K562 (cell line): ENCODE results near the gene MMEL1. TPM values are rescaled to one million over a fixed set of nuclear protein-coding genes. Genes with fewer than 3 reads are reported as not detected.

Source experiments
- ATAC-seq: fragments of 200-7000 bp; cut with Tn5 transposase; 3 replicates; pipeline ENCODE4 v1.9.1; 2020; ENCODE audit warnings: moderate library complexity
- BruUV-seq: library from RNA; stranded (reverse); fragments of 400-500 nt; replicated peaks from 2 replicates; lab custom pipeline; 2021; lab: Mats Ljungman, UMichigan
- CTCF ChIA-PET: fragments of 300-600 bp; formaldehyde crosslinking; extraction: SDS; loops from one replicate; lab custom pipeline; 2021; ENCODE audit warnings: low intra/inter-chr PET ratio; lab: Yijun Ruan, JAX
- POLR2A ChIA-PET: fragments of 300-600, 350-650 bp; sonication (Branson Sonifier 250); formaldehyde crosslinking; extraction: SDS; loops from one replicate; lab custom pipeline; 2021; ENCODE audit warnings: antibody characterized with exemption, inconsistent platforms; lab: Yijun Ruan, JAX
- DNase-seq, 4 experiments: peaks; one replicate each; pipeline versions ENCODE4 v3.0.0 to v3.0.0-alpha.2; 2011 to 2018; ENCODE audit warnings: low spot score in 3 of 4, mixed read lengths in 3 of 4; ENCODE audit errors: extremely low read depth in 1 of 4
- FAIRE-seq: peaks from 2 replicates; lab custom pipeline; 2011; peaks lifted over from hg19 to GRCh38; lab: Jason Lieb, UNC
- H2AFZ ChIP-seq: 2 replicates; pipeline ENCODE4 v1.6.0; 2011; ENCODE audit warnings: low read depth, low read length, control low read depth, inconsistent platforms
- H3K27ac ChIP-seq: fragments of 200-600 bp; 3 replicates; pipeline ENCODE4 v1.8.0; 2011; ENCODE audit warnings: low read depth, mild to moderate bottlenecking, control low read depth, inconsistent platforms, low read length, moderate library complexity, mixed read lengths; ENCODE audit errors: extremely low read depth
- H3K27me3 ChIP-seq, 2 experiments: fragments of 300-600 bp in 1 of 2; 2 replicates in 1 of 2; 3 replicates in 1 of 2; pipeline versions ENCODE4 v1.6.0 to v1.8.0; 2011; ENCODE audit warnings: inconsistent platforms in 2 of 2, low read length in 2 of 2, mild to moderate bottlenecking in 1 of 2, mixed read lengths in 1 of 2, moderate library complexity in 1 of 2; ENCODE audit not compliant: control insufficient read depth in 2 of 2, insufficient read depth in 2 of 2
- H3K36me3 ChIP-seq: fragments of 300-600 bp; 3 replicates; pipeline ENCODE4 v1.8.0; 2011; ENCODE audit warnings: mild to moderate bottlenecking, low read length, inconsistent platforms; ENCODE audit not compliant: control insufficient read depth, insufficient read depth
- H3K4me1 ChIP-seq, 2 experiments: fragments of 200-600 bp in 1 of 2; replicated peaks in 1 of 2; 2 replicates in 1 of 2; 3 replicates in 1 of 2; pipeline versions ENCODE4 v1.5.1 to v1.8.0; 2011; ENCODE audit warnings: inconsistent platforms in 2 of 2, low read length in 2 of 2, mild to moderate bottlenecking in 1 of 2, mixed read lengths in 1 of 2, moderate library complexity in 1 of 2; ENCODE audit not compliant: control insufficient read depth in 2 of 2, insufficient read depth in 2 of 2
- H3K4me2 ChIP-seq: 2 replicates; pipeline ENCODE4 v1.6.1; 2011; ENCODE audit warnings: low read length, control low read depth, inconsistent platforms, mixed read lengths; ENCODE audit not compliant: insufficient read depth
- H3K4me3 ChIP-seq: fragments of 200-600 bp; sonication (generic), shearing (Covaris generic); 2 replicates; pipeline ENCODE4 v1.5.1; 2016; ENCODE audit warnings: control low read depth, inconsistent platforms
- H3K79me2 ChIP-seq: fragments of 200-600 bp; 3 replicates; pipeline ENCODE4 v1.8.0; 2011; ENCODE audit warnings: low read length, inconsistent platforms; ENCODE audit not compliant: control insufficient read depth, insufficient read depth
- H3K9ac ChIP-seq, 2 experiments: 2 replicates each; pipeline versions ENCODE4 v1.6.0 to v1.6.1; 2011; ENCODE audit warnings: low read depth in 2 of 2, low read length in 2 of 2, control low read depth in 1 of 2, inconsistent platforms in 1 of 2, mild to moderate bottlenecking in 1 of 2, mixed read lengths in 1 of 2; ENCODE audit not compliant: insufficient read depth in 1 of 2
- H3K9me1 ChIP-seq: one replicate; pipeline ENCODE4 v1.6.0; 2011; ENCODE audit warnings: inconsistent platforms, mild to moderate bottlenecking, low read length, moderate library complexity; ENCODE audit not compliant: control insufficient read depth, insufficient read depth
- H3K9me3 ChIP-seq: replicated peaks from 2 replicates; pipeline ENCODE4 v1.5.1; 2011; ENCODE audit warnings: low read depth, low read length, inconsistent platforms; ENCODE audit not compliant: control insufficient read depth, insufficient read depth
- H4K20me1 ChIP-seq: replicated peaks from 2 replicates; pipeline ENCODE4 v1.6.1; 2011; ENCODE audit warnings: low read length, inconsistent platforms, mixed read lengths; ENCODE audit not compliant: control insufficient read depth, insufficient read depth
- CBFA2T3 ChIP-seq: fragments of 450-650 bp; IDR thresholded peaks from 2 replicates; pipeline ENCODE4 v1.6.1; 2017
- ELF2 ChIP-seq: fragments of 250-450 bp; sonication (Bioruptor Pico); IDR thresholded peaks from 2 replicates; pipeline ENCODE4 v1.5.0; 2021; ENCODE audit warnings: mild to moderate bottlenecking
- HMGN3 ChIP-seq: IDR thresholded peaks from 2 replicates; pipeline ENCODE4 v1.6.1; 2011; ENCODE audit warnings: borderline replicate concordance, low read depth, mild to moderate bottlenecking, mixed read lengths, low read length; ENCODE audit not compliant: insufficient read length; ENCODE audit errors: extremely low read depth
- KDM1A ChIP-seq, 2 experiments: fragments of 450-650 bp; IDR thresholded peaks; 2 replicates each; pipeline ENCODE4 v1.6.1; 2016; ENCODE audit warnings: mild to moderate bottlenecking in 2 of 2
- ZFPM2 ChIP-seq: fragments of 250-450 bp; sonication (Bioruptor Pico); IDR thresholded peaks from 2 replicates; pipeline ENCODE4 v1.5.1; 2022; ENCODE audit warnings: mild to moderate bottlenecking
- ZNF124 ChIP-seq: sonication (generic); formaldehyde crosslinking; IDR thresholded peaks from 2 replicates; pipeline ENCODE4 v1.8.1; 2022; ENCODE audit warnings: missing genetic modification reagents
- ZNF583 ChIP-seq: fragments of 250-450 bp; sonication (Bioruptor Pico); IDR thresholded peaks from 2 replicates; pipeline ENCODE4 v1.4.0; 2020
- WGBS: fragments of 100-300 bp; shearing (Covaris generic); methylation state at CpG from one replicate; pipeline ENCODE4 v1.1.6; 2016; ENCODE audit warnings: low coverage, mixed read lengths; ENCODE audit not compliant: insufficient coverage; ENCODE audit errors: missing lambda C conversion rate; 5-methylcytosine and 5-hydroxymethylcytosine counted together
- in situ Hi-C: fragments of 300-500 bp; cut with MboI; formaldehyde crosslinking; loops from 4 replicates; pipeline ENCODE4 v1.15.0; 2018; ENCODE audit warnings: inconsistent platforms, mixed read lengths
- intact Hi-C: fragments of 100-400 bp; cut with micrococcal nuclease; formaldehyde crosslinking; loops from 2 replicates; pipeline ENCODE4 v1.14.2; 2022
- polyA plus RNA-seq, 8 experiments: library from polyadenylated mRNA; depleted of rRNA in 4 of 8; stranded (reverse) in 5 of 8; unstranded in 3 of 8; fragments of >200 nt; fragmentation: Nextera tagmentation in 2 of 8; fragmentation: Illumina TruSeq in 1 of 8; extraction: Ambion mirVana in 2 of 8; extraction: Trizol in 1 of 8; gene quantifications; 2 replicates each; pipeline versions ENCODE4 v1.2.1 to v1.2.3, GENCODE V29; 2011 to 2014; ENCODE audit warnings: inconsistent platforms in 1 of 8, missing spikeins in 1 of 8
- total RNA-seq, 7 experiments: library from RNA; depleted of rRNA in 6 of 7; stranded (reverse); fragments of >200 nt in 6 of 7; fragmentation: Illumina TruSeq in 2 of 7; extraction: Trizol in 2 of 7; gene quantifications; 2 replicates each; pipeline versions ENCODE4 v1.2.1 to v1.2.3, GENCODE V29; 2011 to 2021; ENCODE audit warnings: low replicate concordance in 1 of 7

Gene MMEL1
- total and polyA plus RNA-seq, 9 of the 15 experiments (the other 6 are each of a cell fraction or from before 2014, with no cell fraction given), result not detected

GRCh38 chr1:2628191-2628932 lies 4.5 kb downstream of the MMEL1 start:
- no TSS peak for BruUV-seq
- no peak overlapping the region for H3K27ac ChIP-seq
- ATAC-seq (no peak), DNase-seq (no peak), FAIRE-seq (no peak)
- H3K79me2 ChIP-seq, result no peaks in the 10 kb centered on the region
- H3K36me3 ChIP-seq, result no peaks in the 10 kb centered on the region
- peaks cover 10% of the 10 kb centered on the region for H3K9me3 ChIP-seq
- intact Hi-C loops (no loop called here), in situ Hi-C loops (no loop called here)
- ChIA-PET POLR2A (interaction anchor here (1.0 kb wide), 1 partner anchor 22 kb away, joined by 3 read pairs; no protein-coding TSS in a partner anchor), CTCF (no interaction called here)
- no peak for TF ChIP-seq HMGN3
- no peak for TF ChIP-seq ZFPM2 (CRISPR knock-in tag)
- no peak for TF ChIP-seq KDM1A (IDR thresholded peaks at IDR 0.05)
- TF ChIP-seq ELF2 (CRISPR knock-in tag), result no peak
- TF ChIP-seq CBFA2T3, result no peak
- TF ChIP-seq ZNF583 (CRISPR knock-in tag), result no peak
- no peak for TF ChIP-seq ZNF124
- WGBS, result 21% methylated on average over 32 of the region's 46 CpGs
- H3K27me3 ChIP-seq, result peaks cover 0 to 15% of the 10 kb centered on the region in 2 experiments; a peak in 2 of 5 replicates
- H3K4me1 ChIP-seq, result peaks cover 4 to 11% of the 10 kb centered on the region in 2 experiments; a peak in 2 of 5 replicates
- no peak overlapping the region for H3K4me2 ChIP-seq
- no peaks in the 10 kb centered on the region for H4K20me1 ChIP-seq
- H2AFZ ChIP-seq, result no peak overlapping the region
- H3K9me1 ChIP-seq, result no peaks in the 10 kb centered on the region
- no peak overlapping the region for H3K4me3 ChIP-seq
- H3K9ac ChIP-seq, result no peak overlapping the region
